K562 (cell line): ENCODE data around the gene SCFD2. TPM values are rescaled to one million over a fixed set of nuclear protein-coding genes. Genes with fewer than 3 reads are reported as not detected.

ENCODE experiments used
- ATAC-seq: fragments of 200-7000 bp; cut with Tn5 transposase; 3 replicates; pipeline ENCODE4 v1.9.1; 2020; ENCODE audit warnings: moderate library complexity
- BruUV-seq: library from RNA; stranded (reverse); fragments of 400-500 nt; replicated peaks from 2 replicates; lab custom pipeline; 2021; lab: Mats Ljungman, UMichigan
- CTCF ChIA-PET: fragments of 300-600 bp; formaldehyde crosslinking; extraction: SDS; loops from one replicate; lab custom pipeline; 2021; ENCODE audit warnings: low intra/inter-chr PET ratio; lab: Yijun Ruan, JAX
- POLR2A ChIA-PET: fragments of 300-600, 350-650 bp; sonication (Branson Sonifier 250); formaldehyde crosslinking; extraction: SDS; loops from one replicate; lab custom pipeline; 2021; ENCODE audit warnings: antibody characterized with exemption, inconsistent platforms; lab: Yijun Ruan, JAX
- DNase-seq, 4 experiments: peaks; one replicate each; pipeline versions ENCODE4 v3.0.0 to v3.0.0-alpha.2; 2011 to 2018; ENCODE audit warnings: low spot score in 3 of 4, mixed read lengths in 3 of 4; ENCODE audit errors: extremely low read depth in 1 of 4
- FAIRE-seq: peaks from 2 replicates; lab custom pipeline; 2011; peaks lifted over from hg19 to GRCh38; lab: Jason Lieb, UNC
- H2AFZ ChIP-seq: 2 replicates; pipeline ENCODE4 v1.6.0; 2011; ENCODE audit warnings: low read depth, low read length, control low read depth, inconsistent platforms
- H3K27ac ChIP-seq: fragments of 200-600 bp; 3 replicates; pipeline ENCODE4 v1.8.0; 2011; ENCODE audit warnings: low read depth, mild to moderate bottlenecking, control low read depth, inconsistent platforms, low read length, moderate library complexity, mixed read lengths; ENCODE audit errors: extremely low read depth
- H3K27me3 ChIP-seq, 2 experiments: fragments of 300-600 bp in 1 of 2; 2 replicates in 1 of 2; 3 replicates in 1 of 2; pipeline versions ENCODE4 v1.6.0 to v1.8.0; 2011; ENCODE audit warnings: inconsistent platforms in 2 of 2, low read length in 2 of 2, mild to moderate bottlenecking in 1 of 2, mixed read lengths in 1 of 2, moderate library complexity in 1 of 2; ENCODE audit not compliant: control insufficient read depth in 2 of 2, insufficient read depth in 2 of 2
- H3K36me3 ChIP-seq: fragments of 300-600 bp; 3 replicates; pipeline ENCODE4 v1.8.0; 2011; ENCODE audit warnings: mild to moderate bottlenecking, low read length, inconsistent platforms; ENCODE audit not compliant: control insufficient read depth, insufficient read depth
- H3K4me1 ChIP-seq, 2 experiments: fragments of 200-600 bp in 1 of 2; replicated peaks in 1 of 2; 2 replicates in 1 of 2; 3 replicates in 1 of 2; pipeline versions ENCODE4 v1.5.1 to v1.8.0; 2011; ENCODE audit warnings: inconsistent platforms in 2 of 2, low read length in 2 of 2, mild to moderate bottlenecking in 1 of 2, mixed read lengths in 1 of 2, moderate library complexity in 1 of 2; ENCODE audit not compliant: control insufficient read depth in 2 of 2, insufficient read depth in 2 of 2
- H3K4me2 ChIP-seq: 2 replicates; pipeline ENCODE4 v1.6.1; 2011; ENCODE audit warnings: low read length, control low read depth, inconsistent platforms, mixed read lengths; ENCODE audit not compliant: insufficient read depth
- H3K4me3 ChIP-seq: fragments of 200-600 bp; sonication (generic), shearing (Covaris generic); 2 replicates; pipeline ENCODE4 v1.5.1; 2016; ENCODE audit warnings: control low read depth, inconsistent platforms
- H3K79me2 ChIP-seq: fragments of 200-600 bp; 3 replicates; pipeline ENCODE4 v1.8.0; 2011; ENCODE audit warnings: low read length, inconsistent platforms; ENCODE audit not compliant: control insufficient read depth, insufficient read depth
- H3K9ac ChIP-seq, 2 experiments: 2 replicates each; pipeline versions ENCODE4 v1.6.0 to v1.6.1; 2011; ENCODE audit warnings: low read depth in 2 of 2, low read length in 2 of 2, control low read depth in 1 of 2, inconsistent platforms in 1 of 2, mild to moderate bottlenecking in 1 of 2, mixed read lengths in 1 of 2; ENCODE audit not compliant: insufficient read depth in 1 of 2
- H3K9me1 ChIP-seq: one replicate; pipeline ENCODE4 v1.6.0; 2011; ENCODE audit warnings: inconsistent platforms, mild to moderate bottlenecking, low read length, moderate library complexity; ENCODE audit not compliant: control insufficient read depth, insufficient read depth
- H3K9me3 ChIP-seq: replicated peaks from 2 replicates; pipeline ENCODE4 v1.5.1; 2011; ENCODE audit warnings: low read depth, low read length, inconsistent platforms; ENCODE audit not compliant: control insufficient read depth, insufficient read depth
- H4K20me1 ChIP-seq: replicated peaks from 2 replicates; pipeline ENCODE4 v1.6.1; 2011; ENCODE audit warnings: low read length, inconsistent platforms, mixed read lengths; ENCODE audit not compliant: control insufficient read depth, insufficient read depth
- CTBP1 ChIP-seq: fragments of 450-650 bp; IDR thresholded peaks from 2 replicates; pipeline ENCODE4 v1.6.1; 2016; ENCODE audit warnings: borderline replicate concordance
- EP300 ChIP-seq: IDR thresholded peaks from 2 replicates; pipeline ENCODE4 v1.6.1; 2012; ENCODE audit warnings: low read length, improper control_type of control experiment
- MXI1 ChIP-seq: IDR thresholded peaks from 2 replicates; pipeline ENCODE4 v1.6.1; 2011; ENCODE audit warnings: low read depth, mild to moderate bottlenecking, improper control_type of control experiment, low read length
- SNRNP70 ChIP-seq: fragments of 200-400 bp; formaldehyde crosslinking; optimal IDR thresholded peaks from 2 replicates; pipeline ENCODE3; 2017; ENCODE audit warnings: low read depth, low read length
- XRCC3 ChIP-seq: fragments of 450-650 bp; IDR thresholded peaks from 2 replicates; pipeline ENCODE4 v1.6.1; 2017; ENCODE audit warnings: mild to moderate bottlenecking, moderate library complexity
- ZBTB40 ChIP-seq, 2 experiments: fragments of 450-650 bp in 1 of 2; sonication (generic) in 1 of 2; formaldehyde crosslinking in 1 of 2; IDR thresholded peaks; 2 replicates each; pipeline versions ENCODE4 v1.7.1 to v1.9.0; 2016 to 2022; ENCODE audit warnings: inconsistent platforms in 1 of 2, mild to moderate bottlenecking in 1 of 2, missing genetic modification reagents in 1 of 2
- WGBS: fragments of 100-300 bp; shearing (Covaris generic); methylation state at CpG from one replicate; pipeline ENCODE4 v1.1.6; 2016; ENCODE audit warnings: low coverage, mixed read lengths; ENCODE audit not compliant: insufficient coverage; ENCODE audit errors: missing lambda C conversion rate; 5-methylcytosine and 5-hydroxymethylcytosine counted together
- in situ Hi-C: fragments of 300-500 bp; cut with MboI; formaldehyde crosslinking; loops from 4 replicates; pipeline ENCODE4 v1.15.0; 2018; ENCODE audit warnings: inconsistent platforms, mixed read lengths
- intact Hi-C: fragments of 100-400 bp; cut with micrococcal nuclease; formaldehyde crosslinking; loops from 2 replicates; pipeline ENCODE4 v1.14.2; 2022
- polyA plus RNA-seq, 8 experiments: library from polyadenylated mRNA; depleted of rRNA in 4 of 8; stranded (reverse) in 5 of 8; unstranded in 3 of 8; fragments of >200 nt; fragmentation: Nextera tagmentation in 2 of 8; fragmentation: Illumina TruSeq in 1 of 8; extraction: Ambion mirVana in 2 of 8; extraction: Trizol in 1 of 8; gene quantifications; 2 replicates each; pipeline versions ENCODE4 v1.2.1 to v1.2.3, GENCODE V29; 2011 to 2014; ENCODE audit warnings: inconsistent platforms in 1 of 8, missing spikeins in 1 of 8
- total RNA-seq, 7 experiments: library from RNA; depleted of rRNA in 6 of 7; stranded (reverse); fragments of >200 nt in 6 of 7; fragmentation: Illumina TruSeq in 2 of 7; extraction: Trizol in 2 of 7; gene quantifications; 2 replicates each; pipeline versions ENCODE4 v1.2.1 to v1.2.3, GENCODE V29; 2011 to 2021; ENCODE audit warnings: low replicate concordance in 1 of 7

SCFD2 gene
- total and polyA plus RNA-seq, 9 of the 15 experiments (the other 6 are each of a cell fraction or from before 2014, with no cell fraction given) = 5.7 to 30.3 (median 22.8) TPM

- TF ChIP-seq SNRNP70 (no peak), XRCC3 (no peak)
- TF ChIP-seq, all 486 proteins: peak for 0
Observed at GRCh38 chr4:53068755-53069330, 297.0 kb downstream of the SCFD2 start (continued).

GRCh38 chr4:53067125-53067802 is 298.6 kb downstream of the SCFD2 start:
- no peaks in the 10 kb centered on the region for H3K9me3 ChIP-seq
- no peaks in the 10 kb centered on the region for H4K20me1 ChIP-seq
- no peak overlapping the region for H3K9ac ChIP-seq
- ChIA-PET POLR2A (no interaction called here), CTCF (no interaction called here)
- BruUV-seq = no TSS peak
- 68% methylated on average over 2 of the region's 2 CpGs for WGBS
- H3K9me1 ChIP-seq = no peaks in the 10 kb centered on the region
- no peak overlapping the region for H3K4me3 ChIP-seq
- H3K27ac ChIP-seq = no peak overlapping the region
- H3K79me2 ChIP-seq = no peaks in the 10 kb centered on the region
- no peaks in the 10 kb centered on the region for H3K4me1 ChIP-seq
- H2AFZ ChIP-seq = no peak overlapping the region
- no peak for DNase-seq
- in situ Hi-C loops (no loop called here), intact Hi-C loops (no loop called here)
- H3K27me3 ChIP-seq = no peaks in the 10 kb centered on the region
- FAIRE-seq = no peak
- H3K36me3 ChIP-seq = no peaks in the 10 kb centered on the region
- no peak for ATAC-seq
- no peak overlapping the region for H3K4me2 ChIP-seq
- no peak for TF ChIP-seq ZBTB40 (IDR thresholded peaks at IDR 0.05)
- no peak for TF ChIP-seq ZBTB40 (CRISPR knock-in tag; IDR thresholded peaks at IDR 0.05)
- no peak for TF ChIP-seq CTBP1
- TF ChIP-seq EP300 = no peak
- TF ChIP-seq MXI1 = no peak
